ENCODE data around the gene PATZ1. TPM values are rescaled to one million over a fixed set of nuclear protein-coding genes. Genes with fewer than 3 reads are reported as not detected.
A peak's percentile ranks its signal among the peaks of the same experiment; 100 is the strongest.

Gene PATZ1
- total RNA-seq, 1 experiment from 2014 or later, result 60.5 TPM

- peak overlapping the region; percentile 63; the same call in 1 of the 2 replicates for H3K27ac Mint-ChIP-seq
- ChIA-PET POLR2A (interaction anchor here (0.6 to 2.2 kb wide), 9 partner anchors 12 to 1400 kb away, joined by 3 to 9 read pairs (median 4); partner anchors contain the start of genes DRG1, MORC2 and PIK3IP1), CTCF (interaction anchor here (0.7 to 1.4 kb wide), 9 partner anchors 17 to 218 kb away, joined by 3 to 7 read pairs (median 3); partner anchors contain the start of genes DRG1, LIMK2 and PIK3IP1)
- H3K4me1 Mint-ChIP-seq, result peaks cover 52% of the 10 kb centered on the region
- DNase-seq (ENCODE audit: low spot score) (peak; percentile 90), ATAC-seq (peak; percentile 17)
- H3K36me3 Mint-ChIP-seq, result peaks cover 20% of the 10 kb centered on the region
- H3K4me3 Mint-ChIP-seq, result peak overlapping the region; percentile 80
- no peaks in the 10 kb centered on the region for H3K27me3 Mint-ChIP-seq (ENCODE audit: low read depth)
- no peaks in the 10 kb centered on the region for H3K9me3 Mint-ChIP-seq
- TF ChIP-seq SP1 (CRISPR knock-in tag; conservative IDR thresholded peaks at IDR 0.05) (peak; percentile 58), RORB (CRISPR knock-in tag; IDR thresholded peaks at IDR 0.05) (no peak), TEAD4 (CRISPR knock-in tag; IDR thresholded peaks at IDR 0.05) (0 out of 2 replicates have a peak, but pooled peaks have one; percentile 28), NR3C1 (CRISPR knock-in tag; conservative IDR thresholded peaks at IDR 0.05; ENCODE audit: low read depth) (peak; percentile 85; the same call in 1 of the 2 replicates), ZNF532 (CRISPR knock-in tag; IDR thresholded peaks at IDR 0.05; ENCODE audit: borderline replicate concordance) (no peak), ZNF416 (CRISPR knock-in tag; IDR thresholded peaks at IDR 0.05) (no peak), ZSCAN18 (CRISPR knock-in tag; IDR thresholded peaks at IDR 0.05) (0 out of 2 replicates have a peak, but pooled peaks have one; percentile 67), E2F4 (CRISPR knock-in tag; IDR thresholded peaks at IDR 0.05; ENCODE audit: borderline replicate concordance, low read depth) (0 out of 2 replicates have a peak, but pooled peaks have one; percentile 29), AFF4 (CRISPR knock-in tag; IDR thresholded peaks at IDR 0.05; ENCODE audit: borderline replicate concordance) (0 out of 2 replicates have a peak, but pooled peaks have one; percentile 70), PREB (CRISPR knock-in tag; IDR thresholded peaks at IDR 0.05; ENCODE audit: borderline replicate concordance) (no peak), USF1 (CRISPR knock-in tag; IDR thresholded peaks at IDR 0.05) (peak; percentile 48; the same call in 1 of the 2 replicates), FOXP4 (CRISPR knock-in tag; IDR thresholded peaks at IDR 0.05) (peak; percentile 72), FOXP1 (CRISPR knock-in tag; IDR thresholded peaks at IDR 0.05; ENCODE audit: borderline replicate concordance) (peak; percentile 80), ZNF425 (CRISPR knock-in tag; conservative IDR thresholded peaks at IDR 0.05) (no peak), CREB1 (CRISPR knock-in tag; IDR thresholded peaks at IDR 0.05) (no peak), TEAD1 (CRISPR knock-in tag; IDR thresholded peaks at IDR 0.05) (0 out of 2 replicates have a peak, but pooled peaks have one; percentile 27), ZNF423 (CRISPR knock-in tag; IDR thresholded peaks at IDR 0.05) (no peak)
Measured at GRCh38 chr22:31345331-31346254, 553 bp downstream of the PATZ1 start.

Measured in WTC11 (cell line).